Measurements from ENCODE around the gene LYZL1. TPM values are rescaled to one million over a fixed set of nuclear protein-coding genes. Genes with fewer than 3 reads are reported as not detected.
"Not testable (repeated sequence)": the region's sequence is repeated elsewhere in the genome, so short reads cannot be mapped to it uniquely, and the experiment has no call there.

Gene LYZL1
- total RNA-seq, 2 experiments from 2014 or later: not detected

- POLR2A ChIA-PET: no interaction called here
- H3K9me3 Mint-ChIP-seq: no peaks in the 10 kb centered on the region
- no peak overlapping the region for H3K4me3 Mint-ChIP-seq
- TF ChIP-seq CTCF (IDR thresholded peaks at IDR 0.05): no peak
- no peak overlapping the region for H3K27ac Mint-ChIP-seq
- intact Hi-C loops (cut with micrococcal nuclease): no loop called here
- ATAC-seq (no peak), DNase-seq (no peak)
- H3K4me1 Mint-ChIP-seq (ENCODE audit: low read depth): no peaks in the 10 kb centered on the region
- CTCF ChIA-PET: no interaction called here
- no peaks in the 10 kb centered on the region for H3K36me3 Mint-ChIP-seq (ENCODE audit: low read depth)
- H3K27me3 Mint-ChIP-seq: peaks cover 11% of the 10 kb centered on the region
Observed at GRCh38 chr10:29329420-29329819, 40.5 kb downstream of the LYZL1 start.

- no peaks in the 10 kb centered on the region for H3K4me1 Mint-ChIP-seq (ENCODE audit: low read depth)
- DNase-seq (no peak), ATAC-seq (no peak)
- H3K4me3 Mint-ChIP-seq: no peak overlapping the region
- H3K9me3 Mint-ChIP-seq: no peaks in the 10 kb centered on the region
- no peaks in the 10 kb centered on the region for H3K36me3 Mint-ChIP-seq (ENCODE audit: low read depth)
- no peak overlapping the region for H3K27ac Mint-ChIP-seq
- intact Hi-C loops (cut with micrococcal nuclease): no loop called here
- CTCF ChIA-PET: interaction anchor here (1.1 kb wide), 1 partner anchor 180 kb away, joined by 3 read pairs; no protein-coding TSS in a partner anchor
- POLR2A ChIA-PET: interaction anchor here (0.6 kb wide), 1 partner anchor 65 kb away, joined by 3 read pairs; no protein-coding TSS in a partner anchor
- H3K27me3 Mint-ChIP-seq: peaks cover 12% of the 10 kb centered on the region
- no peak for TF ChIP-seq CTCF (IDR thresholded peaks at IDR 0.05)
Observed at GRCh38 chr10:29332061-29332760, 43.3 kb downstream of the LYZL1 start.

- DNase-seq: no peak
- Mint-ChIP-seq H3K27me3 (peaks cover 12% of the 10 kb centered on the region), H3K36me3 (ENCODE audit: low read depth) (no peaks in the 10 kb centered on the region), H3K4me3 (no peak overlapping the region), H3K27ac (no peak overlapping the region), H3K9me3 (no peaks in the 10 kb centered on the region), H3K4me1 (ENCODE audit: low read depth) (no peaks in the 10 kb centered on the region)
- ATAC-seq: no peak
- POLR2A ChIA-PET: no interaction called here
- intact Hi-C loops (cut with micrococcal nuclease): no loop called here
- no peak for TF ChIP-seq CTCF (IDR thresholded peaks at IDR 0.05)
- CTCF ChIA-PET: no interaction called here
Observed at GRCh38 chr10:29332761-29333148, 43.9 kb downstream of the LYZL1 start.

- ATAC-seq; H3K4me3 Mint-ChIP-seq; POLR2A ChIA-PET; H3K9me3 Mint-ChIP-seq; intact Hi-C loops (cut with micrococcal nuclease); H3K27ac Mint-ChIP-seq; H3K36me3 Mint-ChIP-seq (ENCODE audit: low read depth); DNase-seq; H3K4me1 Mint-ChIP-seq (ENCODE audit: low read depth); H3K27me3 Mint-ChIP-seq; CTCF ChIA-PET: not testable (repeated sequence)
Observed at GRCh38 chr10:29337526-29337925, 48.7 kb downstream of the LYZL1 start.

- H3K9me3 Mint-ChIP-seq: peaks cover 4% of the 10 kb centered on the region
- no peak overlapping the region for H3K4me3 Mint-ChIP-seq
- intact Hi-C loops (cut with micrococcal nuclease): no loop called here
- ATAC-seq: no peak
- no peak for DNase-seq
- ChIA-PET CTCF (no interaction called here), POLR2A (no interaction called here)
- H3K27me3 Mint-ChIP-seq: peaks cover 16% of the 10 kb centered on the region
- H3K27ac Mint-ChIP-seq: no peak overlapping the region
- H3K36me3 Mint-ChIP-seq (ENCODE audit: low read depth): no peaks in the 10 kb centered on the region
- H3K4me1 Mint-ChIP-seq (ENCODE audit: low read depth): no peaks in the 10 kb centered on the region
- TF ChIP-seq CTCF (IDR thresholded peaks at IDR 0.05): no peak
Observed at GRCh38 chr10:29343607-29344038, 54.8 kb downstream of the LYZL1 start.

Measured in activated CD8-positive, alpha-beta T cell treated with anti-CD3 and anti-CD28 coated beads for 36 hours (primary cell).